Activated CD4-positive, alpha-beta T cell treated with anti-CD3 and anti-CD28 coated beads for 1 hour (primary cell): ENCODE results near the gene ZNG1F.
"Not testable (repeated sequence)": the region's sequence is repeated elsewhere in the genome, so short reads cannot be mapped to it uniquely, and the experiment has no call there.

ENCODE experiments used
- DNase-seq: peaks from one replicate; pipeline ENCODE4 v3.0.0-alpha.2; 2020

ZNG1F gene

GRCh38 chr9:41189217-41189616, at the start of gene ZNG1F:
Gene ZNG1F (minus strand): TSS chr9:41189317. CDS start chr9:41189258, 59 bp downstream.
- not testable (repeated sequence) for DNase-seq

- DNase-seq: not testable (repeated sequence)
Observed at GRCh38 chr9:41237110-41237749, 48.1 kb upstream of the ZNG1F start.

- not testable (repeated sequence) for DNase-seq
Observed at GRCh38 chr9:41236486-41237109, 47.5 kb upstream of the ZNG1F start.

GRCh38 chr9:41234811-41235805, 46.0 kb upstream of the ZNG1F start:
- not testable (repeated sequence) for DNase-seq

- DNase-seq: not testable (repeated sequence)
Observed at GRCh38 chr9:41234221-41234620, 45.1 kb upstream of the ZNG1F start.

GRCh38 chr9:41232326-41232725, 43.2 kb upstream of the ZNG1F start:
- not testable (repeated sequence) for DNase-seq

GRCh38 chr9:41230418-41230817, 41.3 kb upstream of the ZNG1F start:
- DNase-seq: not testable (repeated sequence)

- no peak for DNase-seq
Observed at GRCh38 chr9:41229408-41230401, 40.6 kb upstream of the ZNG1F start.

GRCh38 chr9:41219831-41220230, 30.7 kb upstream of the ZNG1F start:
- not testable (repeated sequence) for DNase-seq

GRCh38 chr9:41188439-41188838, 678 bp downstream of the ZNG1F start:
- DNase-seq: not testable (repeated sequence)

- DNase-seq: not testable (repeated sequence)
Observed at GRCh38 chr9:41174994-41175393, 14.1 kb downstream of the ZNG1F start.

GRCh38 chr9:41150116-41150515, 39.0 kb downstream of the ZNG1F start:
- DNase-seq: not testable (repeated sequence)

- not testable (repeated sequence) for DNase-seq
Observed at GRCh38 chr9:41141878-41142277, 47.2 kb downstream of the ZNG1F start.

GRCh38 chr9:41128581-41128980, 60.5 kb downstream of the ZNG1F start, which contains the start of gene FOXD4L6:
Gene FOXD4L6 (minus strand): TSS chr9:41128681. CDS start chr9:41128383, 298 bp downstream.
- DNase-seq: not testable (repeated sequence)

- DNase-seq: not testable (repeated sequence)
Observed at GRCh38 chr9:41126746-41127446, 62.2 kb downstream of the ZNG1F start.

GRCh38 chr9:41125936-41126335, 63.2 kb downstream of the ZNG1F start:
- not testable (repeated sequence) for DNase-seq

GRCh38 chr9:41125109-41125658, 63.9 kb downstream of the ZNG1F start:
- DNase-seq: not testable (repeated sequence)

GRCh38 chr9:41124250-41125108, 64.6 kb downstream of the ZNG1F start:
- not testable (repeated sequence) for DNase-seq

GRCh38 chr9:41123812-41124211, 65.3 kb downstream of the ZNG1F start:
- not testable (repeated sequence) for DNase-seq

- not testable (repeated sequence) for DNase-seq
Observed at GRCh38 chr9:41123396-41123795, 65.7 kb downstream of the ZNG1F start.
